Suppressor macrophage treated with lipopolysaccharide for 1 hour (primary cell): ENCODE measurements around the gene CHMP1B.
A peak's percentile ranks its signal among the peaks of the same experiment; 100 is the strongest.
"Not testable (repeated sequence)": the region's sequence is repeated elsewhere in the genome, so short reads cannot be mapped to it uniquely, and the experiment has no call there.

ENCODE experiments used
- DNase-seq, 3 donors: peaks; one replicate each; pipeline ENCODE4 v3.0.0-alpha.2; 2020 to 2022

The CHMP1B gene

DNA sequence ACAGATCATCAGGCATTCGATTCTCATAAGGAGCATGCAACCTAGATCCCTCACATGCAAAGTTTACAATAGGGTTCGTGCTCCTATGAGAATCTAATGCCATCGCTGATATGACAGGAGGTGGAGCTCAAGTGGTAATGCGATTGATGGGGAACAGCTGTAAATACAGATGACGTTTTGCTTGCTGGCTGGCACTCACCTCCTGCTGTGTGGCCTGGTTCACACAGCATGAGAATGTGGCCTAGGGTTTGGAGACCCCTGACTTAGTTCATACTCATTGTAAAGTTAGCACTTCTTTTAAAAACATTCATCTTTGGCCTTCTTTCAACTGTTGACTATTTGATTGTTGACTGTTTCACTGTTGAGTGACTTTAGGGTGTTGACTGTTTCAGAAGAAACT, 8.7 kb upstream of the CHMP1B start:
- DNase-seq: no peak

DNA sequence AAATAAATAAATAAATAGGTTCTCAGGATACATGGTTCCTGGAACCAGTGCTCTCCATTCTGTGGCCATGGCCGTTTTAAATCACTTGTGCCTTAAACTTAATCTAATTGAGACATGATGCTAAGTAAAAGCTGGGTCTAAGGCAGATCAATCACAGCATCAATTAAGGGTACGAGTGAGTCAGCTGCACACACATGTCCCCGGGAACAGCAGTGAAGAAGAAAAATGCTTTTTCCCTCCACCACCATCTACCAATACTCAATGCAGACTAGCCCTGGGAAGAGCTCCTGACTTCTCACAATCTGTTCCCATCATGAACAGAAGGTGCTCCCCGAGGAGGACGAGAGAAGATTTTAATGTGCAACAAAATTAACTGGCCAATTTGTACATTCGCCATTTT, 6.8 kb upstream of the CHMP1B start:
- no peak for DNase-seq

DNA sequence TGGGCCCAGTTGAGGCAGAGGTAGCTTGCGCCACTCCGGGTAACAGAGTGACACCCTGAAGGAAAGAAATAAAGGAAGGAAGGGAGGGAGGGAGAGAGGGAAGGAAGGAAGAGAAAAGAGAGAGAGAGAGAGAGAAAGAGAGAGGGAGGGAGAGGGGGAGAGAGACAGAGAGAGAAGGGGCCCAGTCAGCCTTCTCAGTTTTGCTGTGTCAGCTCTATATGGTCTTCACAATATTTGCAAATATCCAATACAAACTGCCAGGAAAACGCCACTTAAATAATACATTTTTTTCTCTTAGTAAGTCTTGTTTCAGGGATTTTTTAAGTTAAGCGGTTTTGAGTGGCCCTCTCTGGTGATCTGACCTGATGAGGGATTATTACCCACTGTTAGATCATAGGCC, 5.6 kb upstream of the CHMP1B start:
- DNase-seq: no peak

DNA sequence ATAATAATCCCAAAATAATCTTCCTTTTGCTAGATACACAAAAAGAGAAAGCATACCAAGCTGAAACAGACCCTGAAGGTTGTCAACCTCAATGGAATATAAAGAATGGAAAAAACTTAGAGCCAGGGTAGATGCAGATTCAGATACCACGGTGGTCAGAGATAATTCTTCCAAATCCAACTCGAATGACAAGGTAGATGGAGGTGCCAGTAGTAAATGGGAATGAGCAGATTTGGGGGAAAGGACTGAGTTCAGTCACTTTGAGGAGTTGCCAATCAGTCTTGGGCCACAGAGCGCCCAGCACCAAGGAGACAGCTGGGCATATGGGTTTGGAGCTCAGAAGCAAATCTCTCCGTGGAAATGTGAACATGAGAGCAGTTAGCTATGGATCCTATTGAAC, 3.4 kb upstream of the CHMP1B start:
- DNase-seq: no peak

DNA sequence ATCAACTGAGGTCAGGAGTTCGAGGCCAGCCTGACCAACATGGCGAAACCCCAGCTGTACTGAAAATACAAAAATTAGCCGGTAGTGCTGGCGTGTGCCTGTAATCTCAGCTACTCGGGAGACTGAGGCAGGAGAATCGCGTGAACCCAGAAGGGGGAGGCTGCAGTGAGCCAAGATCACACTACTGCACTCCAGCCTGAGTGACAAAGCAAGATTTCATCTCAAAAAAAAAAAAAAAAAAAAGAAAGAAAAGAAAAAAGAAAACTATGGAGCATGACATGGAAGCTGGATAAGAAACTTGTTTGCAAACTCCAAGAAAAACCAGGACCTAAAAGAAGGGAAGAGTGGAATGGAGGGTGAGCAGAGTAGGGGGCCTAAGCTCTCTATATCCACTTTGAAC, 1.9 kb upstream of the CHMP1B start:
- no peak for DNase-seq

DNA sequence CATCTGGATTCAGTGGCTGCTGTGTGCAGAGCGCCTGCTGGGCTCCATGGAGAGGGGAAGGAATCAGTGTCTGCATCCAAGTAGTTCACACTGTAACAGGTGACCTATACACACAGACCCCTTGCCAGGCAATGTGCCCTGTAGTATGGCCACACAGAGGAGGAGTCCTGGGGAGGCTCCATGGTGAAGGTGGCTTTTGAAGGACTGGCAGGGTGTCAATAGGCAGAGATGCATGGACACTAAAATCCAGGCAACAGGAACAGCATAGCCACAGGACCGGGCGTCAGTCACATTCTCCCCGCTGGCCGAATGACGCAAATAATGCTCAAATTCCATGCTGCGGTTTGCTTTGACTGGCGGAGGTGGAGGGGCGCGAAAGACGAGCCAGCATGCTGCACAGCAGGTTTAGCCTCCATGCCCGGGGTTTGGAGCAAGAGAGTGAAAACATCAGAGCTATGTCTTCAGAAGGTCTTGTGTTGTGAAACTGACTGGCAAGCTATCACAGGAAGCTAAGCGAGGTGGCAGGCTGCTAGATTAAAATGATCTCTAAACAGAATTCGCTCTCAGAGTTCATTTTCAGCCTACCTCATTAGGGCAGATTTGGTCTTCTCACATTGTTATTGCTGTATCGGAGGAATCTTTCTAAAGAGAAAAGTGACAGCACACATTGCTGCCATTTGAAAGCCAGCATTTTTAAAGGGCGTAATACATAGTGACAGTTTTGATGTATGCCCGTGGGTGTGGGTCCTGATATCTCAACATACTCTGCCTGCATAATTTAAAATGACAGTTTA, 1.2 kb upstream of the CHMP1B start:
- peak; percentile 48 to 66 (median 65) for DNase-seq

DNA sequence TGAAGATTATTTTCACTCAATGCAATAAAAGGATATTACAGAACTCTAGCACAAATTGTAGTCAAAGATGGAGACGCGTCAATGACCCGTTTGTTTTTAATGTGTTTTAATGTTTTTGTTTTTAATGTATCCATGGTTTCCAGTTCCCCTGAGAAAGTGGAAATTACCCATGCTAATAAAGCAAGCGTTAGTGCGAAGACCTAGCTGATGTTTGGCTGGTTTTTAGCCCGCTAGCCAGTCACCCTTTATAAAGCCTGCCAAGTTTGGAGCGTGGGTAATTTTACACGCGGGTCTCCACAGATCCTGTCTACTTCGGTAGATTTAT, 430 bp upstream of the CHMP1B start:
- DNase-seq: peak in 2 of 3 donors; percentile 66 to 75

DNA sequence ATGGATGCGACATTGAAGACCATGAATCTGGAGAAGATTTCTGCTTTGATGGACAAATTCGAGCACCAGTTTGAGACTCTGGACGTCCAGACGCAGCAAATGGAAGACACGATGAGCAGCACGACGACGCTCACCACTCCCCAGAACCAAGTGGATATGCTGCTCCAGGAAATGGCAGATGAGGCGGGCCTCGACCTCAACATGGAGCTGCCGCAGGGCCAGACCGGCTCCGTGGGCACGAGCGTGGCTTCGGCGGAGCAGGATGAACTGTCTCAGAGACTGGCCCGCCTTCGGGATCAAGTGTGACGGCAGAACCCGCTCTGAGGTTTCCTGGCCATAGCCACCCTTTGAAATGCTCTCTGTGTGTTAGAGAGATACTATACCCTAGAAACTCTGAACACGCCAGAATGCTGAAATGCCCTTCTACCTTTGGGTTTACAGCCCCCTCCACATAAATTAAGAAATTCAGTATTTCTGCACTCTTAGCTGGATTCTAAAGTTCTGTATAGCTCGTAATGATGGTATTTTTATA, 659 bp downstream of the CHMP1B start:
- DNase-seq: peak; percentile 57 to 71 (median 66)

DNA sequence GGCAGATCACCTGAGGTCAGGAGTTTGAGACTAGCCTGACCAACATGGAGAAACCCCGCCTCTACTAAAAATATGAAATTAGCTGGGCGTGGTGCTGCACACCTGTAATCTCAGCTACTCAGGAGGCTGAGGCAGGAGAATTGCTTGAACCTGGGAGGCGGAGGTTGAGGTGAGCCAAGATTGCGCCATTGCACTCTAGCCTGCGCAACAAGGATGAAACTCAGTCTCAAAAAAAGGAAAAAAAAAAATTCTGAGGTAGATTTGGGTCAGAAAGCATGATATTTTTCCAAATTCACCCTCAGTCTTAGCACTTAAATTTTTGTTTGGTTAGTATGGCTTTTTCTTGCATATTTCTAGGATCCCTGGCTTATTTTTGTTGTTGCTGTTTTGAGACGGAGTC, 3.3 kb downstream of the CHMP1B start:
- not testable (repeated sequence) for DNase-seq

DNA sequence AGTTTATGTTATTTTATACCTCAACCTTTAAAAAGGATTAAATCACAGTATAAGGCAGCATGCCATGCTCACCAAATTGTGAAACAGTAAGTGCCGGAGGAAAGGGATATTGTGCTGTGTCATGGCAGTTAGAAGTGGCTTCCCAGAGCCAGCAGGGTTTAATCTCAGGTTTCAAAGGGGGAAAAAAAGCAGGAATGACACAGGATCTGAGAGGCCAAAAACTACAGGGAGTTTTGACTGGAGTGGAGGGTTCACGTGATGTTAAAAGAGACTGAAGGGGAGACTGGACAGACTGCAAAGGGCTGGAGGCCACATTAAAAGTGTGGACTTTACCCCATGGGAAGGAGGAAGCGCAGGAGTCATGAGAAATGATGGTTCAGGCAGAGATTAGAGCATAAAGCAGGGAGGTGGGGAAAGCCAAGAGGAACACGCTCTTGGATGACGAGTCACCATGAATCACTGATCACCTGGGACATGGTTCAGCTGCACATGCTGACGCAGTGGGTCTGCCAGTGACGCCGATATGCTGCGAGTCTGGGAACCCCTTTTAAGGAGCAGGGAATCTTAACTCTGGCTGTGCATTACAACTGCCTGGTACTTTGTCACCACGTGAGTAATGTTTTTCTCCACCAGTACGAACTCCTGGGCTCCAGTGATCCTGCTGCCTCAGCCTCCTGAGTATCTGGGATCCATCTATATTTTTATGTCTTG, 6.1 kb downstream of the CHMP1B start:
- peak; percentile 95 to 99 (median 97) for DNase-seq

DNA sequence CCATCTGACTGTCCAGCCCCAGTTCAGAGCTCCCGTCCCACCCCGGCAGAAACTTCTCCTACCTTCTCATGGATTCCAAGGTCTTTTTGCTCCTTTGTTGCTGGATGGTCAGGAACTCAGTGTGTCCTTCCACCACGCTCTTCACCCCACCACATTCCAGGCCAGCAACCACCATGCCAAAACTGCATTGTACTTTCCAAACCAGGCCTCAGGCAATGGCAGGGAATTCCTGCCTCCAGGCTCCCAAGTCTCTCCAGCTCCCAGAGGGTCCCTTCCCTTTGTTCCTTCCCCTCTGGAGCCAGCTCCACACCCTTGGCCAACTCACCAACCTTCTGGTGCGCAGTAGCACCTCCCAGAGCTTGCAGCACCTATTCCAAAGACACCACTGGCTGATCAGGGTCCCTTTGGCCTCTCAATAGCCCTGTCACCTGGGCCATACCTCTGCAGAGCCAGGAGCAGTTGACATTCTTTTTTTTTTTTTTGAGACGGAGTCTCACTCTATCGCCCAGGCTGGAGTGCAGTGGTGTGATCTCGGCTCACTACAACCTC, 8.1 kb downstream of the CHMP1B start:
- no peak for DNase-seq

DNA sequence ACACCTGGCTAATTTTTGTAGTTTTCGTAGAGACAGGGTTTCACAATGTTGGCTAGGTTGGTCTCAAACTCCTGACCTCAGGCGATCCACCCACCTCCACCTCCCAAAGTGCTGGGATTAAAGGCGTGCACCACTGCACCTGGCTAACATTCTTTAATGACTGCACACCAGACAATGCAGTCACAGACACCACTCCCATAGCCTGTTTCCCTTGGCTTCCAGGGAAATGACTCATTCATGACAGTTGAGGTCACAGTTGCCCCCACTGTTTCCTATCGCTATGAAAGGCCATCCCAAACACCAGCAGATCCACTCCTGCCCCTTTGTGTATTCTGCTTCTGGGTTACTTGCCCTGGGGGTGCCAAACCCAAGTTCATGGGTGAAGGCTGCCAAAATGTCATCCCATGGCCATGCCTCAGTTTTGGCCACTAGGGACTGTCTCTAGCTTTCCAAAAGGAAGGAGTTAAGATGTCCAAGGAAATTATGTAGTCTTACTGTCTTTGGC, 8.7 kb downstream of the CHMP1B start:
- peak; percentile 62 to 73 (median 70) for DNase-seq

DNA sequence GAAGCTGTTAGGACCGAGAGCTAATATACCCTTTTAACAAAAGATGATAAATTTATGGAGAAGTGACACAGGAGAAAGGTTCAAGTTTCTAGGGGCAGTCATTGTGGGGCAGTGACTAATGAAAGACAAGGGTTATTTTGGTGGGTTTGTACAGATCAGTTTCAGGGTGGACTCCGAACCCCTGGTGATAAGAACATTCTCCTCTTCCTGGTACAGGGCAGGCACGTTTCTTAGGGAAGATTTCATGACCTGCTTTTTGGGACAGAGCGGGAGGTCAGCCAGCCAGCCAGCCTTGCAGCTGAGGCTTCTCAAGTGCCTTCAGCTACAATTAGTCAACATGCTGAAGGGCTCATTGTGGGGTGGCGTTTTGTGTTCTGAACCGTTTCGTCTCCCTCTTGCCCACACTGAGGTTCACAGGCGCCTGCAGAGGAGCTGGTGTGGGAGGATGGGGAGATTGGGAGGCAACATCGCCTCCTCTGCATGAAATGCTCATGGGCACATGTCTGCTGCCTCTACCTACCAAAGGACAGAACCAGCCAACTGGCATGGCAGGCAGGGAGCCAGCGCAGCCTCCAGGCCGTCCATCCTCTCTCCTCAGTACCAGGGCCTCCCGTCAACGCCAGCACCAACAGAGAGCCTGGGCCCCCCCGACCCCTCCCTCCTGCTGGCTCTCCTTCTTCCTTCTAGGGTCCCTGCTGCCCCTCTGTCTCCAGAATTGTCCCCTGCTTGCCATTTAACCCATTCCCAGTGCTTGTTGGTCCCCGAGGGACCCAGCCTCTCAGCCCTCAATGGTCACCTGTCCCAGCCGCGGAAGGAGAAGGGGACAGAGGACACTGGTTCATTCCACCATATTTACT, 9.6 kb downstream of the CHMP1B start:
- DNase-seq: peak in 1 of 3 donors; percentile 10

DNA sequence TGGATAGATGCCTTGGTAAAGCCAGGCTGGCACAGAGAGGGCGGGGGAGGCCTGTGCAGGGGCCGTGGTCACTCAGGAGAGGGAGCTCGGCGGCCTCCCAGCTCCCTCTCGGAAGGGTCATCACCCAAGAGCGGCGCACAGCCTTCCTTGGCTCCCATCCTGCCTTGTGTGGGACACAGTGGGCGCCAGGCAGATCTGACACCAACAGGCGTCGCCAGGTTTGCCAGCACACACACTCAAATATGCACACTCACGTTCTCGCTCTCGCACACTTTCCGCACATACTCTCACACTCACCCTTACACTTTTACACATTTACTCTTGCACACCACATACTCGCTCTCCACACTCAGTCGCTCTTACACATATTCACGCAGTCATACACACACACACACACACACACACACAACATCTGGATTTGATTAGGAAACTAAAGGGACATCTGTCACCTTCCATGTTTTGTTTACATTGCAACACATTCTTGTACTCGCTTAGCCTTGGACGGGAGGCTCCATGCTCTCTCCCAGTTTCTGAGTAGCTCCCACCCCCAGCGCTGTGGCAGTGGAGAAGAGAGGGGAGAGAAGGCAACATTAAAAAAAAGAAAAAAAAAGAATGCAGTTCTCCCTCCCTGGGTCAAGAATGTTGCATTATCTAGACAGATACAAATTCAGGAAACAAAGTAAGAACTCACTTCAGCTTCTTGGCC, 10.5 kb downstream of the CHMP1B start:
- DNase-seq: no peak

DNA sequence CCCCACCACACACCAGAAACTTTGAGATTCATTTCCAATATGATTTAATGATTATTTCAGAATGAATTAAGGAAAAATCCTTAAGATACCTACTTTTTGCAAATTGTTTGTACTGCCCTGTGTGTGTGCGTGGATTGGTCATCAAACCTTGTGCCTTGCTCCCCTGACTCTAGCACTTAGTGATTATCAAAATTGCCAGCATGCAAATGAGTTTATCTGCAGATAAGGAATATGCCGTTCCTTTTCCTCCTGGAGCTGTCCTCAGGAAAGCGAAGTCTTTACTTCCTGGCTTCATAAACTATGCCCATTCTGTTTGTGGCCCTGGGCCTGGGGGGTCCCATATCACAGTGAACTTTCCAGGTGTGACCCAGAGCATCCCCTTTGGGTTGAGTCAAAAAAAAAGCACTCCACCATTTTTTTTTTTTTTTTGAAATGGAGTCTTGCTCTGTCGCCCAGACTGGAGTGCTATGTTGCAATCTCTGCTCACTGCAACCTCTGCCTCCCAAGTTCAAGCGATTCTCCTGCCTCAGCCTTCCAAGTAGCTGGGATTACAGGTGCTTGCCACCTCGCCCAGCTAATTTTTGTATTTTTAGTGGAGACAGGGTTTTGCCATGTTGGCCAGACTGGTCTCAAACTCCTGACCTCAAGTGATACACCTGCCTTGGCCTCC, 11.4 kb downstream of the CHMP1B start:
- no peak for DNase-seq

DNA sequence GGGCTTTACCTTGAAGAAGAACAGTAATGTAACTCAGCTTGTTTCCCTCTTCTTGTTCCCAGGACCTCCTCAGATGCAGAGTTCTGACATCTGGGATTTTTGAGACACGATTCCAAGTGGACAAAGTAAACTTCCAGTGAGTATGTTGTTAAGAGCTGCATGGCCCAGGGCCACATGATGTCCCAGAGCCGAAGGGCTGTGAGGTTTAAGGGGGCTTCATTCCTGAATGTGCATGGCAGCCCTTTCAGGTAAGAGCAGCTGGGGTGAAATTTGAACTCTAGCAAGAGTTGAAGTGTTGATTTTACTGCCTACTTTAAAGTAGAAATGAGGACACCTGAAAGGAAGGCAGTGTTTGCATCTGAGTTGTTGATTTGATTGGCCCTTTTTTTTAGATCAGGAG, 13.3 kb downstream of the CHMP1B start:
- DNase-seq: no peak

DNA sequence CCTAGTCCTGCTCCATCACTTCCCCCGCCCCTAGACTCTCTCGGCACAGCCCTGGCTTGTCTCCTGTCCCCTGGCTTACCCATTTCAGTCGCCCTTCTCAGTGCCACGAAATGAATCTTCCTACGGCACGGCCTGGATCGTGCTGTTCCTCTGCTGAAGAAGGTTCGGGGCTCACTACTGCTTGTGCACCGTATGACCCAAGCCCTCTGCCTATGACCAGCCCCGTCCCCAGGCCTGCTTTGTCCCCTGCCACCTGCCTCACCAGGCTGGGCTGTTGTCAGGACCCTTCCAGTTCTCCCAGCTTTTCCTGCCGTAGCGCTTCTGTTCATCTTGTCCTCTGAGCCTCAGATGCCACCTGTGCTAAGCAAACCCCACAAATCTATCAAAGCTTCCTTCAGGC, 13.9 kb downstream of the CHMP1B start:
- no peak for DNase-seq

DNA sequence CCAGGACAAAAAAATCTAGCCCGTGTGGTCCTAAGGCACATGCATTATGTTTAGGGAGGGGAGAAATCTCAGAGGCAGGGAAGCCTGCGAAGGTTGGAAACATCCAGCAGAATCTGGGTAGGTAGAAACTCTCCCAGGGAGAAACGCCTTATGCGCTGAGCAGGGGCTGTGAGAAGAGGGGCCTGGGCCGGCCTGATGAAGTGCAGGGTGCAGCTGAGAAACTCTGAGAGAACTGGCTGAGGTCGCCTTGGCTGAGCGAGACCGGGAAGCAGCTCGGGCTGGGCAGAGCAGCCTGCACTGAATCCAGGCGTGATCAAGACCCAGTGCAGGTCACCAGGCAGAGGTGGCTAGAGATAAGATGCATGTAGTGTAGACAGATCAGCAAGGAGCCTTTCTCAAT, 15.1 kb downstream of the CHMP1B start:
- DNase-seq: no peak

DNA sequence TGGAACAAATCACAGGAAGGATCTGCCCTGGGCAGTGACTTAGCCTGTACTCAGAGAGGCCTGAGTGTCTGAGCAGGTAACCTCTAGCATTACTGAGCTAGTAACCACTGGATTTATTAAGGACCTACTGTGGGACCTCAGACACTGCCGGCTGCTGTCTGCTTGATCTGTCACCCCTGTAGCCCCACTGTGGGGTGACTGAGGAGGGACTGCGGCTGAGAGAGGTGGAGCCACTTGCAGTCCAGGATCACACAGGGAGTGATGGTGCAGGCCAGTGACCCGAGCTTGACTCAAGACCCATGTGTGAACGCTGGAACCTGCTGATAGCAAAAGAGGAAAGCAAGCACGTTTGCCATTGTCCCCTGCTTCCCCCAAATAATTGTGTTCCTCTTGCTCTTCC, 15.6 kb downstream of the CHMP1B start:
- no peak for DNase-seq

DNA sequence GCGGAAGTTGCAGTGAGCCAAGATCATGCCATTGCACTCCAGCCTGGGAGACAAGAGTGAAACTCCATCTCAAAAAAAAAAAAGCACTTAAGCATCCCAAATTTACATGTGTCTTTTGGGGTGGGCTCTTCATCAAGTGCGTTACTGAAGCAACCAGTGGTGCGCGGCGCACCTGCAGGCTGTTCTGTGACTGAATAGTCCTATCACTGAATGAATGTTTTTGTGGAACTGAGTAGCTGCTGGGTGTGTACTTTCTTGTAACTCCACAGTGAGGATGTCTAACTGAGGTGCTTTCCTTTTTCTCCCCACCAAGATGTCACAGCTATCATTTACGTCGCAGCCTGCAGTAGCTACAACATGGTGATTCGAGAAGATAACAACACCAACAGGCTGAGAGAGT, 17.0 kb downstream of the CHMP1B start:
- DNase-seq: no peak

DNA sequence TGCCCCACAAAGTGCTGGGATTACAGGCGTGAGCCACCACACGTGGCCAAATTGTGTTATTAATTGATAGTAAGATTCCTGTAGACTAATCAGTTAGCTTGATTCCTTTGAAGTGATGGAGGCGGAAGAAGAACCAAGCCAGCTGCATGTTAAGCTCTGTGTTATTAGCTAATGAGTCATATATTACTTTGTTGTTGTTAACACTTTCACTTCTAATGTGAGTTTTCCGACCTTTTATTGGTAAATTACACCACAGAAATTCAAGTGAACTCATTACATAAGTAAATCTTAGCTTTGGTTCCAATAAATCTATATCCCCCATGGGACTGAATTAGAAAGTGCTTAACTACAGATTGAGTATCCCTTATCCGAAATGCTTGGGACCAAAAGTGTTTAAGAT, 20.3 kb downstream of the CHMP1B start:
- no peak for DNase-seq
